Osteoblast (primary cell): ENCODE measurements around the gene CNST. TPM values are rescaled to one million over a fixed set of nuclear protein-coding genes. Genes with fewer than 3 reads are reported as not detected.

Experiments used
- DNase-seq: peaks from one replicate; pipeline ENCODE4 v3.0.0; 2011; ENCODE audit warnings: low spot score, mixed read lengths; ENCODE audit not compliant: insufficient read length; ENCODE audit errors: missing footprints
- H2AFZ ChIP-seq: 2 replicates; pipeline ENCODE4 v1.6.0; 2011; ENCODE audit warnings: mild to moderate bottlenecking, low read length
- H3K27ac ChIP-seq: 2 replicates; pipeline ENCODE4 v1.5.1; 2011; ENCODE audit warnings: mild to moderate bottlenecking, low read depth, low read length, moderate library complexity
- H3K27me3 ChIP-seq: 2 replicates; pipeline ENCODE4 v1.6.0; 2012; ENCODE audit warnings: mild to moderate bottlenecking, control low read depth, inconsistent platforms, low read length, moderate library complexity; ENCODE audit not compliant: insufficient read depth
- H3K36me3 ChIP-seq: 2 replicates; pipeline ENCODE4 v1.5.1; 2011; ENCODE audit warnings: mild to moderate bottlenecking, low read length, control low read depth, moderate library complexity; ENCODE audit not compliant: insufficient read depth
- H3K4me1 ChIP-seq: 2 replicates; pipeline ENCODE4 v1.5.1; 2011; ENCODE audit warnings: mild to moderate bottlenecking, low read length, control low read depth, moderate library complexity; ENCODE audit not compliant: insufficient read depth
- H3K4me2 ChIP-seq: 2 replicates; pipeline ENCODE4 v1.6.0; 2011; ENCODE audit warnings: mild to moderate bottlenecking, low read length; ENCODE audit not compliant: insufficient read depth
- H3K4me3 ChIP-seq: fragments of 200-600 bp; sonication (generic); 3 replicates; pipeline ENCODE4 v1.5.1; 2012; ENCODE audit warnings: mild to moderate bottlenecking, low read length, inconsistent platforms; ENCODE audit not compliant: insufficient read depth
- H3K79me2 ChIP-seq: 2 replicates; pipeline ENCODE4 v1.6.0; 2012; ENCODE audit warnings: mild to moderate bottlenecking, low read length, control low read depth, inconsistent platforms; ENCODE audit not compliant: insufficient read depth
- H3K9me3 ChIP-seq: 2 replicates; pipeline ENCODE4 v1.5.1; 2011; ENCODE audit warnings: low read depth, low read length, control low read depth
- H4K20me1 ChIP-seq: 2 replicates; pipeline ENCODE4 v1.6.0; 2012; ENCODE audit warnings: mild to moderate bottlenecking, low read length, control low read depth; ENCODE audit not compliant: insufficient read depth
- CTCF ChIP-seq: IDR thresholded peaks from 2 replicates; pipeline ENCODE4 v1.5.1; 2011; ENCODE audit warnings: mild to moderate bottlenecking, low read depth, low read length, moderate library complexity; ENCODE audit errors: extremely low read depth
- total RNA-seq: library from RNA; depleted of rRNA; stranded (reverse); fragments of >200 nt; gene quantifications from 2 replicates; pipeline ENCODE4 v1.2.3, GENCODE V29; 2012

CNST gene
- total RNA-seq, 1 donor = 25.7 TPM

- no peak for DNase-seq
- Histone ChIP-seq H3K4me3 (no peak overlapping the region), H3K36me3 (no peaks in the 10 kb centered on the region), H3K9me3 (peaks cover 4% of the 10 kb centered on the region), H3K4me1 (no peaks in the 10 kb centered on the region), H3K27ac (no peak overlapping the region), H3K27me3 (peaks cover 9% of the 10 kb centered on the region), H3K79me2 (no peaks in the 10 kb centered on the region), H3K4me2 (no peak overlapping the region), H2AFZ (no peak overlapping the region), H4K20me1 (no peaks in the 10 kb centered on the region)
- TF ChIP-seq CTCF = no peak
Measured at GRCh38 chr1:246534114-246534513, 32.1 kb upstream of the CNST start.

- DNase-seq = no peak
- Histone ChIP-seq H4K20me1 (no peaks in the 10 kb centered on the region), H3K9me3 (no peaks in the 10 kb centered on the region), H3K27me3 (peaks cover 9% of the 10 kb centered on the region), H3K4me2 (no peak overlapping the region), H3K4me1 (no peaks in the 10 kb centered on the region), H3K4me3 (no peak overlapping the region), H2AFZ (no peak overlapping the region), H3K36me3 (peaks cover 16% of the 10 kb centered on the region), H3K79me2 (no peaks in the 10 kb centered on the region), H3K27ac (no peak overlapping the region)
- no peak for TF ChIP-seq CTCF
Measured at GRCh38 chr1:246537441-246537840, 28.8 kb upstream of the CNST start.

GRCh38 chr1:246537887-246538286, 28.4 kb upstream of the CNST start:
- H3K36me3 ChIP-seq = peaks cover 21% of the 10 kb centered on the region

More at GRCh38 chr1:246537887-246538286, 28.4 kb upstream of the CNST start:
- Histone ChIP-seq H3K4me2 (no peak overlapping the region), H3K27ac (no peak overlapping the region), H3K4me3 (no peak overlapping the region), H3K9me3 (no peaks in the 10 kb centered on the region), H3K4me1 (no peaks in the 10 kb centered on the region), H2AFZ (no peak overlapping the region), H3K79me2 (no peaks in the 10 kb centered on the region), H4K20me1 (no peaks in the 10 kb centered on the region), H3K27me3 (peaks cover 9% of the 10 kb centered on the region)
- TF ChIP-seq CTCF = no peak
- DNase-seq = no peak
